Upper lobe of right lung (tissue), 1 donor: ENCODE results near the gene ZC3H12A. TPM values are rescaled to one million over a fixed set of nuclear protein-coding genes. Genes with fewer than 3 reads are reported as not detected.
A peak's percentile ranks its signal among the peaks of the same experiment; 100 is the strongest.

Source experiments
- ATAC-seq: fragments of 200-7000 bp; cut with Tn5 transposase; one replicate; pipeline ENCODE4 v1.9.1; 2020; ENCODE audit warnings: mild to moderate bottlenecking, moderate library complexity
- DNase-seq: peaks from one replicate; pipeline ENCODE4 v3.0.0-alpha.2; 2020
- H3K27ac ChIP-seq: fragments of 200-600 bp; one replicate; pipeline ENCODE4 v1.8.0; 2022
- H3K27me3 ChIP-seq: fragments of 200-600 bp; one replicate; pipeline ENCODE4 v1.8.0; 2022; ENCODE audit warnings: mild to moderate bottlenecking
- H3K36me3 ChIP-seq: fragments of 200-600 bp; one replicate; pipeline ENCODE4 v1.8.0; 2022
- H3K4me1 ChIP-seq: fragments of 200-600 bp; one replicate; pipeline ENCODE4 v1.8.0; 2022
- H3K4me3 ChIP-seq: fragments of 200-600 bp; one replicate; pipeline ENCODE4 v1.8.0; 2022; ENCODE audit warnings: mild to moderate bottlenecking
- H3K9me3 ChIP-seq: fragments of 200-600 bp; one replicate; pipeline ENCODE4 v1.8.0; 2022
- intact Hi-C: fragments of 100-400 bp; cut with DNase I; formaldehyde crosslinking; loops from one replicate; pipeline ENCODE4 v1.11.0; 2022
- total RNA-seq: library from RNA; stranded (reverse); fragmentation: NEBNext Ultra II Directional; extraction: Animal tissue kit (Norgen Biotek cat#: 25700); gene quantifications from one replicate; pipeline ENCODE4 v1.2.1, GENCODE V29; 2021
- TF ChIP-seq, protein P1 (sequence below): fragments of 200-600 bp; IDR thresholded peaks from one replicate; pipeline ENCODE4 v1.8.0; 2022; ENCODE audit warnings: antibody characterized with exemption
- donor health status: DM: no; HTN: yes; CAD: no; lungs with severe emphysema.

The ZC3H12A gene
- total RNA-seq, 1 donor from 2014 or later = 22.9 TPM

DNA sequence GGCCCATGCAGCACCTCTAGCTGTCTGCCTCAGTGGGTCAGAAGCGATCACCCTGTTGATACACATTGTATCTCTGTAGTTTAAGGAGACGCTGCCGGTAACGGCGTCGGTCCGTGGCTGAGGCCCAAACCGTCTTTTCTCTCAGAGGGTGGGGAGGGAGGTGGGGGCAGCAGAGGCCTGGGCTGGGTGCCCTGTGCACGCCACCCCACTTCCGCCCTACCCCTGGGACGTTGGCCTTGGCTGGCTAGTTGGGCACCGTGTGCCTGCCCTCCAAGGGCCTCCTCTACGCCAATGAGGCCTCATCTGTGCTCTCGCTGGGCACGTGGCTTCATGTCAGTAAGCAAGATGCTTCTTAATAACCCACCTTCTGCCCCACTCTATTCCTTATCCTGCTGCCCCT lies 9.4 kb downstream of the ZC3H12A start:
- ATAC-seq (no peak), DNase-seq (no peak)
- no peaks in the 10 kb centered on the region for H3K27me3 ChIP-seq
- peak overlapping the region; percentile 76 for H3K27ac ChIP-seq
- H3K36me3 ChIP-seq = peaks cover 46% of the 10 kb centered on the region
- no peak overlapping the region for H3K4me3 ChIP-seq
- intact Hi-C loops = no loop called here
- TF ChIP-seq, protein P1, sequence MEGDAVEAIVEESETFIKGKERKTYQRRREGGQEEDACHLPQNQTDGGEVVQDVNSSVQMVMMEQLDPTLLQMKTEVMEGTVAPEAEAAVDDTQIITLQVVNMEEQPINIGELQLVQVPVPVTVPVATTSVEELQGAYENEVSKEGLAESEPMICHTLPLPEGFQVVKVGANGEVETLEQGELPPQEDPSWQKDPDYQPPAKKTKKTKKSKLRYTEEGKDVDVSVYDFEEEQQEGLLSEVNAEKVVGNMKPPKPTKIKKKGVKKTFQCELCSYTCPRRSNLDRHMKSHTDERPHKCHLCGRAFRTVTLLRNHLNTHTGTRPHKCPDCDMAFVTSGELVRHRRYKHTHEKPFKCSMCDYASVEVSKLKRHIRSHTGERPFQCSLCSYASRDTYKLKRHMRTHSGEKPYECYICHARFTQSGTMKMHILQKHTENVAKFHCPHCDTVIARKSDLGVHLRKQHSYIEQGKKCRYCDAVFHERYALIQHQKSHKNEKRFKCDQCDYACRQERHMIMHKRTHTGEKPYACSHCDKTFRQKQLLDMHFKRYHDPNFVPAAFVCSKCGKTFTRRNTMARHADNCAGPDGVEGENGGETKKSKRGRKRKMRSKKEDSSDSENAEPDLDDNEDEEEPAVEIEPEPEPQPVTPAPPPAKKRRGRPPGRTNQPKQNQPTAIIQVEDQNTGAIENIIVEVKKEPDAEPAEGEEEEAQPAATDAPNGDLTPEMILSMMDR = no peak
- no peaks in the 10 kb centered on the region for H3K9me3 ChIP-seq
- H3K4me1 ChIP-seq = peaks cover 72% of the 10 kb centered on the region

DNA sequence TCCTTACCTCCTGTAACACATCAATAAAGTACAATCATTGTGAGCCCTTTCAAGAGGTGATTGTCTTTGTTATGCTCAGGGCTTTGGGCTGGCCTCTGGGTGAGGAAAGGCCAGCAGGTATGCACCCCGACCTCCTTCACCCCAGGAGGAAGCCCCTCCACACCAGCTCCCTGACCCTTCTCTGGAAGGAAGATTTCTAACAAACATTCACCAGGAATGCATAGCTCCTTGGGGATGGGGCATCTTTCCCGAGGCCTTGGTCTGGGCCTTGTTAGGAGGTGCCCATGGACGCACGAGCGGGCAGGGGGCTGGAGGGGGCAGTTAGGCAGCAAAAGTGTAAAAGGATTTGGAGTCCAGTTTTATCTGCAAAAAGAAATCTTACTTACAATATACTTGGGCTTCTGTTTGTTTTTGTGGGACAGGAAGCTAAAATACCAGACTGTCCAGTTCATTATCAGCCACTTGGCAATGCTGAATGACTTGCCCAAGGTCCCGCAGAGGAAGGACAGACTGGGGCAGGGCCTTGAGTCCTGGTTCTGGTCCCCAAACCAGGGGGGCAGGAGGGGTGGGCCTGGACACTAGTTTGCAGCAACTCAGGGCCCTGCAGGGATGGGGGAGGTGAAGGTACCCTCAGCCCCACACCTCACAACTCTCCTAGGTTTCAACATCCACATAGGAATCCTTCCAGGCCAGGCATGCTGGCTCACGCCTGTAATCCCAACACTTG lies 10.1 kb downstream of the ZC3H12A start:
- intact Hi-C loops = no loop called here
- Histone ChIP-seq H3K36me3 (peaks cover 49% of the 10 kb centered on the region), H3K4me1 (peaks cover 65% of the 10 kb centered on the region), H3K27ac (peak overlapping the region; percentile 76), H3K9me3 (no peaks in the 10 kb centered on the region), H3K27me3 (no peaks in the 10 kb centered on the region), H3K4me3 (no peak overlapping the region)
- TF ChIP-seq, protein P1 = no peak
- DNase-seq = peak; percentile 63
- peak; percentile 3 for ATAC-seq

DNA sequence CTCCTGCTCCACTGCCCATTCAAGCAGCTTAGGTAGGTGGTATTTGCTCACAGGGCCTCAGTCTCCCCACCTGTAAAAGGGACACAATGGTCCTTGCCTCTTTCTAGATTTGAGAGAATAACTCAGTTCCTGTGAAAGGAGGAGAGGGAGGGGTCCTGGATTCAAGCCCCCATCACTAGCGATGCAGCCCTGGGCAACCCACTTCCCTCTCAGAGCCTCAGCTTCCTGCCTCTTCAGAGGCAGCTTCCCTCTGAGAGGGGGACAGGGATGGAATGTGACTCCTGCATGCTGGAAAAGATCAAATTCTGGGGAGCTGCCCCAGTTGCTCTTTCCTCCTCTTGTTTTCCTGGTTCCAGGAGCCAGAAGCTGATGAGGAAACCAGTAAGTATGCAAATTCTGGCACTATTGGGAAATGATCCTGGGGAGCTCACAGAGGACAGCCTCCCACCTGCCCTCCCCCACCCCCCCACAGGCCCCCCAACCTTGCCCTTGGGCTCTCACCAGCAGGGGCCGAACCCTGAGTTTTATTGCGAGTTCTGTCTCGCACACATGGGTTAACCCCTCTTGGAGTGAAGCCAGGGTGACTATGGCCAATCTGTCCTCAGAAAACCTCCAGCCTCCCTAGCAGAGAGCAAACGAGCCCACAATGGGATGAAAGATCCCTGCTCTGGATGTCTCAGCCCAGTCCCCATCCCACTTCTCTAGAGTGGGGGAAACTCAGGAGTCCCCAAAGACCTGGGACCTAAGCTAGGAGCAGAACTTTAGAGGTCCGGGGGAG lies 11.7 kb downstream of the ZC3H12A start:
- intact Hi-C loops = loop anchor here (2.0 kb wide), 1 partner anchor 29 kb away; no protein-coding TSS in a partner anchor
- Histone ChIP-seq H3K4me1 (peaks cover 50% of the 10 kb centered on the region), H3K9me3 (no peaks in the 10 kb centered on the region), H3K4me3 (no peak overlapping the region), H3K36me3 (peaks cover 55% of the 10 kb centered on the region), H3K27me3 (no peaks in the 10 kb centered on the region), H3K27ac (peak overlapping the region; percentile 76)
- DNase-seq = no peak
- TF ChIP-seq, protein P1 = no peak
- no peak for ATAC-seq

DNA sequence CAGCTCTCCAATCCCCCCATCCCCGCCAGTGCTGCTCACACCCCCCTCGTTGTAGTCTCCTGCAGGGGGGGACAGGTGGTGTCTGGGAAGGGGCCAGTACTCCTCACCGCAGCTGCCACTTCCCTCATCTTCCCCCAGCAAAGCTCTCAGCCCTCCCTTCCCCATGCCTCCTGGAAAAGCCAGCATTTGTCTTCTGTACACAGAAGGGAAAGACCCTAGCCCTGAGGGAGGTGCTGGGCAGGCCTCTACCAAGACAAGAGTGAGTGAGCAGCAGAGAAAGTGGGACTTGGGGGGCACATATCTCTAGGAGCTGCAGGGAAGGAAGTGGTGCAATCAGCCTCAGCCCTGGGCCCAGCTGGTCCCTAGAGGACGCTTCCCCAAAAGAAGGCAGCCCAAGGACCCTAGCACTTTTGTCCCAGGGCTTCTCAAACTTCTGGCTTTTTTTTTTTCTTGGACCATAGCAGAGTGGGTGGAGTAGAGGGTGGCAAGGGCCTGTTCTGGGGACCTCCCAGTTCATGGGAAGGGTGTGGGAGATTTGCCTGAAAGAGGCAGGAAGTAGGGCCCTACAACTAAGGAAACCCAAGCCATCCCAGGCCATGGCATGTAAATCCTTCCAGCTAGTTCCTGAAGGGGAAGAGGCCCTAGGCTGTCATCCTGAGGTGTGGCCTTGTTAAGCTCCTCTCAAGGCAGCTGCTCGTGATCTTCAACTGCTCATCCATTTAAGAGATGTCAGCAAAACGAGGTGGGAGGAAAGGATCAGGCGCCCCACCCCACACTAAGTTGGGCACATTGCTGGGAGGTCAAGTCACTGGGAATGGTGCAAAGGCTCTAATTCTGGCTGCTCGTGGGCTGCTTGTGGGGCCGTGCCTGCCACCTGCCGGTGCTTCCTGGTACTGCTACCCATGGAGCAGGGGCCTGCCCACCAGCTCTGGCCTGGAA lies 12.6 kb downstream of the ZC3H12A start:
- no peak overlapping the region for H3K4me3 ChIP-seq
- no peaks in the 10 kb centered on the region for H3K9me3 ChIP-seq
- peaks cover 42% of the 10 kb centered on the region for H3K4me1 ChIP-seq
- H3K27ac ChIP-seq = peak overlapping the region; percentile 76
- no peaks in the 10 kb centered on the region for H3K27me3 ChIP-seq
- H3K36me3 ChIP-seq = peaks cover 53% of the 10 kb centered on the region
- ATAC-seq (peak; percentile 89), DNase-seq (peak; percentile 90)
- intact Hi-C loops = loop anchor here (2.0 kb wide), 1 partner anchor 30 kb away; no protein-coding TSS in a partner anchor
- TF ChIP-seq, protein P1 = peak; percentile 99

DNA sequence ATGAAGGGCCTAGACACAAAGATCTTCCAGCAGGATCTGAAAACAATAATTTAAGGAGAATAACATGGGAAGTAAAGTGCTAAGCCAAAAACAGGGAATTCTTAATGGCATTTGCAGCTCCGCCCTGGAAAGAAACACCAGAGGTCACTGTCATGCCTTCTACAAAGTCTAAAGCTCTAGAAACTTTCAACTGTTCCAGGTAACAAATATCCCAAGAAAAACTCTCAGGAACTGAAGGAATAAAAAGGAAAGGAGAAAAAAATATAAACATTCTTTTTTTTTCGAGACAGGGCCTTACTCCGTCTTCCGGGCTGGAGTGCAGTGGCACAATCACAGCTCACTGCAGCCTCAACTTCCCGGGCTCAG lies 13.2 kb downstream of the ZC3H12A start:
- TF ChIP-seq, protein P1 = no peak
- ATAC-seq (no peak), DNase-seq (no peak)
- Histone ChIP-seq H3K27me3 (no peaks in the 10 kb centered on the region), H3K4me1 (peaks cover 42% of the 10 kb centered on the region), H3K27ac (peak overlapping the region; percentile 76), H3K4me3 (no peak overlapping the region), H3K36me3 (peaks cover 53% of the 10 kb centered on the region), H3K9me3 (no peaks in the 10 kb centered on the region)
- intact Hi-C loops = loop anchor here (2.0 kb wide), 1 partner anchor 31 kb away; no protein-coding TSS in a partner anchor
